Endothelial cell of umbilical vein (primary cell): ENCODE results near the gene INPP4B. TPM values are rescaled to one million over a fixed set of nuclear protein-coding genes. Genes with fewer than 3 reads are reported as not detected.

ENCODE experiments used
- BruUV-seq: library from RNA; stranded (reverse); fragments of 400-500 nt; replicated peaks from 2 replicates; lab custom pipeline; 2021; lab: Mats Ljungman, UMichigan
- CTCF ChIA-PET: fragments of 300-600, 350-600 bp; sonication (Branson Sonifier 250); formaldehyde crosslinking; loops from one replicate; lab custom pipeline; 2021; ENCODE audit warnings: antibody characterized with exemption, inconsistent platforms; lab: Charles Lee
- POLR2A ChIA-PET: fragments of 300-600, 350-600 bp; sonication (Branson Sonifier 250); formaldehyde crosslinking; loops from one replicate; lab custom pipeline; 2021; ENCODE audit warnings: antibody characterized with exemption, inconsistent platforms; lab: Charles Lee
- DNase-seq: peaks from one replicate; pipeline ENCODE4 v3.0.0-alpha.2; 2011; ENCODE audit warnings: low read depth, low spot score
- FAIRE-seq: peaks from 2 replicates; lab custom pipeline; 2011; peaks lifted over from hg19 to GRCh38; lab: Jason Lieb, UNC
- H2AFZ ChIP-seq: 2 replicates; pipeline ENCODE4 v1.6.0; 2012; ENCODE audit warnings: low read depth, low read length, control low read depth, inconsistent platforms
- H3K27ac ChIP-seq: 2 replicates; pipeline ENCODE4 v1.5.1; 2011; ENCODE audit warnings: low read depth, mild to moderate bottlenecking, control low read depth, low read length, moderate library complexity; ENCODE audit not compliant: insufficient read depth
- H3K27me3 ChIP-seq, 2 experiments: 2 replicates each; pipeline versions ENCODE4 v1.6.0 to v1.6.1; 2011; ENCODE audit warnings: low read length in 2 of 2, mixed read lengths in 1 of 2; ENCODE audit not compliant: control insufficient read depth in 2 of 2, insufficient read depth in 2 of 2
- H3K36me3 ChIP-seq, 2 experiments: 2 replicates in 1 of 2; 3 replicates in 1 of 2; pipeline ENCODE4 v1.5.1; 2011; ENCODE audit warnings: low read length in 2 of 2, mild to moderate bottlenecking in 1 of 2, moderate library complexity in 1 of 2; ENCODE audit not compliant: control insufficient read depth in 2 of 2, insufficient read depth in 2 of 2; ENCODE audit errors: extremely low read depth in 1 of 2
- H3K4me1 ChIP-seq: 3 replicates; pipeline ENCODE4 v1.5.1; 2011; ENCODE audit warnings: mild to moderate bottlenecking, low read length; ENCODE audit not compliant: control insufficient read depth, insufficient read depth; ENCODE audit errors: extremely low read depth
- H3K4me2 ChIP-seq: 2 replicates; pipeline ENCODE4 v1.6.1; 2011; ENCODE audit warnings: low read length, control low read depth, mixed read lengths; ENCODE audit not compliant: insufficient read depth
- H3K4me3 ChIP-seq, 3 experiments: fragments of 200-600 bp in 1 of 3; sonication (generic), shearing (Covaris generic) in 1 of 3; replicated peaks in 1 of 3; 2 replicates each; pipeline ENCODE4 v1.5.1; 2011 to 2016; ENCODE audit warnings: control low read depth in 3 of 3, low read length in 3 of 3, mild to moderate bottlenecking in 2 of 3, inconsistent platforms in 1 of 3, low read depth in 1 of 3, moderate library complexity in 1 of 3; ENCODE audit not compliant: insufficient read depth in 1 of 3
- H3K79me2 ChIP-seq: 2 replicates; pipeline ENCODE4 v1.6.0; 2012; ENCODE audit warnings: low read length, inconsistent platforms; ENCODE audit not compliant: control insufficient read depth, insufficient read depth
- H3K9ac ChIP-seq: replicated peaks from 2 replicates; pipeline ENCODE3; 2011; ENCODE audit warnings: low read length, control low read depth; ENCODE audit not compliant: insufficient read depth; ENCODE audit errors: extremely low read depth
- H3K9me1 ChIP-seq: replicated peaks from 3 replicates; pipeline ENCODE4 v1.6.0; 2011; ENCODE audit warnings: mild to moderate bottlenecking, low read length; ENCODE audit not compliant: control insufficient read depth, insufficient read depth; ENCODE audit errors: extremely low read depth
- H3K9me3 ChIP-seq: replicated peaks from 2 replicates; pipeline ENCODE4 v1.5.1; 2012; ENCODE audit warnings: low read length, inconsistent platforms; ENCODE audit not compliant: control insufficient read depth, insufficient read depth
- H4K20me1 ChIP-seq: replicated peaks from 2 replicates; pipeline ENCODE3; 2011; ENCODE audit warnings: mild to moderate bottlenecking, low read length; ENCODE audit not compliant: control insufficient read depth, insufficient read depth; ENCODE audit errors: extremely low read depth
- CTCF ChIP-seq, 2 donors: IDR thresholded peaks; 1 replicate in 1 of 2; 2 replicates in 1 of 2; pipeline ENCODE4 v1.5.1; 2011; ENCODE audit warnings: low read length in 2 of 2, mild to moderate bottlenecking in 2 of 2, moderate library complexity in 2 of 2, control low read depth in 1 of 2, inconsistent platforms in 1 of 2, low read depth in 1 of 2; ENCODE audit not compliant: insufficient read depth in 1 of 2; ENCODE audit errors: extremely low read depth in 1 of 2
- EZH2 ChIP-seq: IDR thresholded peaks from 2 replicates; pipeline ENCODE4 v1.6.1; 2012; ENCODE audit warnings: borderline replicate concordance, low read depth, mild to moderate bottlenecking, moderate library complexity, low read length, inconsistent platforms; ENCODE audit not compliant: severe bottlenecking
- FOS ChIP-seq: IDR thresholded peaks from 2 replicates; pipeline ENCODE4 v1.6.1; 2011; ENCODE audit warnings: mild to moderate bottlenecking, low read length, moderate library complexity, borderline replicate concordance; ENCODE audit not compliant: insufficient read depth
- GATA2 ChIP-seq: IDR thresholded peaks from 2 replicates; pipeline ENCODE4 v1.7.0; 2011; ENCODE audit warnings: low read depth, mild to moderate bottlenecking, moderate library complexity, mixed read lengths, low read length; ENCODE audit not compliant: insufficient read length, insufficient read depth
- JUN ChIP-seq: IDR thresholded peaks from 2 replicates; pipeline ENCODE4 v1.6.1; 2011; ENCODE audit warnings: borderline replicate concordance, low read depth; ENCODE audit not compliant: insufficient read length, insufficient read depth
- MYC ChIP-seq: IDR thresholded peaks from one replicate; pipeline ENCODE4 v1.6.1; 2011; ENCODE audit warnings: mild to moderate bottlenecking, low read depth, low read length
- POLR2A ChIP-seq: IDR thresholded peaks from 2 replicates; pipeline ENCODE4 v1.6.1; 2012; ENCODE audit warnings: low read depth, mild to moderate bottlenecking, control low read depth, low read length
- POLR2AphosphoS5 ChIP-seq: IDR thresholded peaks from 2 replicates; pipeline ENCODE4 v1.6.1; 2012; ENCODE audit warnings: low read depth, mild to moderate bottlenecking, control low read depth, low read length, moderate library complexity; ENCODE audit not compliant: insufficient read depth
- dilution Hi-C: fragments of 300-500 bp; cut with MboI; formaldehyde crosslinking; loops from one replicate; pipeline ENCODE4 v1.15.0; 2019; ENCODE audit warnings: low sequenced_read_pairs; ENCODE audit not compliant: extremely low pct_ligation_motif_present
- intact Hi-C: fragments of 100-400 bp; cut with micrococcal nuclease; formaldehyde crosslinking; loops from one replicate; pipeline ENCODE4 v1.10.0; 2022
- polyA plus RNA-seq, 4 experiments: library from polyadenylated mRNA; depleted of rRNA in 3 of 4; stranded (reverse) in 3 of 4; unstranded in 1 of 4; fragments of >200 nt; gene quantifications; 2 replicates each; pipeline versions ENCODE4 v1.2.1 to v1.2.3, GENCODE V29; 2011 to 2012; ENCODE audit warnings: missing spikeins in 1 of 4
- total RNA-seq: library from RNA; stranded (reverse); gene quantifications from 2 replicates; pipeline ENCODE4 v1.2.3, GENCODE V29; 2021
- TF ChIP-seq, protein P1 (sequence below): IDR thresholded peaks from 2 replicates; pipeline ENCODE4 v1.6.1; 2011; ENCODE audit not compliant: insufficient read depth, insufficient read length

INPP4B gene
- total and polyA plus RNA-seq, 2 donors (not counting 3 experiments of a cell fraction or from before 2014, with no cell fraction given) = 0.41 to 3.1 TPM

DNA sequence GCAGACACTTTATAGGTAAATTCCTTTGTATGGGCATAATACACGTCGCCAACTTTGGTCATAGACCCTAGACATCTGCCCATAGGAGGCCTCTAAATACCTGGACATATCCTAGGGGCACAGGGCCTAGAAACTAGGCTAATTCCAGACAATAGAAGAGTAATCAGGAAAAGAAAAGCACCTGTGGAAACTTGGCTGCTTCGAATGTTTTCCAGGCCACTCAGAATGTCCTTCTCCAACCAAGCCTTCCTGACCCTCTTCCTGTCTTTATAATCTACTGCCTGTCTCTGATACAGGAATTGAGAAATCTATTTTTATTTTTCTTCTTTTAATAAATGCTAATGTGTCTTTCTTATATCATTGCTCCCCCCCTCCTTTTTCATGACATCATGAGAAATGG lies 716.6 kb downstream of the INPP4B start:
- no peak overlapping the region for H2AFZ ChIP-seq
- no peaks in the 10 kb centered on the region for H3K79me2 ChIP-seq
- no peak overlapping the region for H3K4me3 ChIP-seq
- H3K9ac ChIP-seq = no peak overlapping the region
- H4K20me1 ChIP-seq = no peaks in the 10 kb centered on the region
- dilution Hi-C loops (no loop called here), intact Hi-C loops (loop anchor here (2.0 to 10.0 kb wide), 6 partner anchors 138 to 1055 kb away; partner anchors contain the start of gene USP38)
- no peak overlapping the region for H3K27ac ChIP-seq
- BruUV-seq = no TSS peak
- FAIRE-seq (no peak), DNase-seq (peak; percentile 68)
- POLR2A ChIA-PET = no interaction called here
- H3K4me2 ChIP-seq = no peak overlapping the region
- TF ChIP-seq, protein P1, sequence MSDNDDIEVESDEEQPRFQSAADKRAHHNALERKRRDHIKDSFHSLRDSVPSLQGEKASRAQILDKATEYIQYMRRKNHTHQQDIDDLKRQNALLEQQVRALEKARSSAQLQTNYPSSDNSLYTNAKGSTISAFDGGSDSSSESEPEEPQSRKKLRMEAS = no peak
- TF ChIP-seq GATA2 (no peak), EZH2 (no peak), MYC (no peak), POLR2AphosphoS5 (no peak), POLR2A (no peak), CTCF (IDR thresholded peaks at IDR 0.05; ENCODE audit: extremely low read depth in 1 of 2, insufficient read depth in 1 of 2, low read depth in 1 of 2, low read length in 2 of 2) (no peak), FOS (no peak), JUN (no peak)
- H3K4me1 ChIP-seq = peaks cover 29% of the 10 kb centered on the region
- H3K27me3 ChIP-seq = no peaks in the 10 kb centered on the region
- no peaks in the 10 kb centered on the region for H3K36me3 ChIP-seq
- H3K9me1 ChIP-seq = no peaks in the 10 kb centered on the region
- CTCF ChIA-PET = interaction anchor here (1.9 to 2.5 kb wide), 2 partner anchors 226 to 591 kb away, joined by 5 to 27 read pairs; no protein-coding TSS in a partner anchor
- no peaks in the 10 kb centered on the region for H3K9me3 ChIP-seq
